GM18505 (cell line): ENCODE data around the gene DNAJC1.

Experiments used
- ATAC-seq: cut with Tn5 transposase; IDR thresholded peaks from one replicate; pipeline ENCODE4 v1.9.1; 2021; ENCODE audit not compliant: unreplicated experiment
- POLR2A ChIP-seq: IDR thresholded peaks from 4 replicates; pipeline ENCODE4 v1.6.1; 2011; ENCODE audit warnings: borderline replicate concordance; ENCODE audit not compliant: insufficient read depth, insufficient read length; ENCODE audit errors: extremely low read depth

DNAJC1 gene

GRCh38 chr10:21959998-21960397 is 43.5 kb downstream of the DNAJC1 start:
- no peak for TF ChIP-seq POLR2A
- ATAC-seq: no peak

DNA sequence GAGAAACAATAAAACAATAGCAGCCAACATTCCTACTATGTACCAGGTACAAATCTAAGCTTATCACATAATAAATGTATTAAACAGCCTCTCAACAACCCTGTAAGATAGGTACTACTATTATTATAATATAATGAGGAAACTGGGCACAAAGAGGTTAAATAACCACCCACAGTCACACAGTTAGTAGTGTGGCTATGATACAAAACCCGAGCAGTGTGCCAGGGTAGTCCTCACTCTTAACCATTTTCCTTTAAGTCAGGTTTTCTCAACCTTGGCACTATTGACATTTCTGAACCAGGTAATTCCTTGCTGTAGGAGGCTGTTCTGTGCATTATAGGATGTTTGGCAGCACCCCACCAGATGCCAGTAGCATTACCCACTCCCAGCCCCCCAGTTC is 48.8 kb downstream of the DNAJC1 start:
- no peak for TF ChIP-seq POLR2A
- ATAC-seq: no peak

- TF ChIP-seq POLR2A: no peak
- no peak for ATAC-seq
Measured at GRCh38 chr10:21954132-21954531, 49.4 kb downstream of the DNAJC1 start.

- TF ChIP-seq POLR2A: no peak
- ATAC-seq: no peak
Measured at GRCh38 chr10:21953585-21954057, 49.9 kb downstream of the DNAJC1 start.

DNA sequence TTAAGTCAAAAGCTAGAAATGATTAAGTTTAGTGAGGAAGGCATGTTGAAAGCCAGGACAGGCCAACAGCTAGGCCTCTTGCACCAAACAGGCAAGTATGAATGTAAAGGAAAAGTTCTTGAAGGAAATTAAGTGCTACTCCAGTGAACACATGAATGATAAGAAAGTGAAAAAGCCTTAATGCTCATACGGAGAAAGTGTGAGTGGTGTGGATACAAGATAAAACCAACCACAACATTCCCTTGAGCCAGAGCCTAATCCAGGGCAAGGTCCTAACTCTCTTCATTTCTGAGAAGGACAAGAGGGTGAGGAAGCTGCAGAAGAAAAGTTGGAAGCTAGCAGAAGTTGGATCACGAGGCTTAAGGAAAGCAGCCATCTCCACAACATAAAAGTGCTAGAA is 53.0 kb downstream of the DNAJC1 start:
- TF ChIP-seq POLR2A: no peak
- no peak for ATAC-seq

DNA sequence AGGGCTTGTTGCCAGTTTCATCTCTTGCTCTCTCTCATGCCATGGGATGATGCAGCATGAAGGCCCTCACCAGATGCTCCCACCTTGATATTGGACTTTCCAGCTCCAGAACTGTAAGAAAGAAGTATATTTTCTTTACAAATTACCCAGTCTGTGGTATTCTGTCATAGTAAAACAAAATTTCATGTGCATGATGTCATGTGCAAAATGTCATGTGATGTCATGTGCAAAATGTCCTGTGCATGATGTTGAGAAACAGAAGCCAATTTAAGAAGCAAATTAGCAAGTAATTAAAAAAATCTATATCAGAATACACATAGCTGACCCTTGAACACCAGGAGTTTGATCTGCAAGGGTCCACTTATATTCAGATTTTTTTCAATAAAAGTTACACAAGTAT is 56.6 kb downstream of the DNAJC1 start:
- no peak for TF ChIP-seq POLR2A
- no peak for ATAC-seq

- no peak for ATAC-seq
- no peak for TF ChIP-seq POLR2A
Measured at GRCh38 chr10:21944727-21945386, 58.7 kb downstream of the DNAJC1 start.

DNA sequence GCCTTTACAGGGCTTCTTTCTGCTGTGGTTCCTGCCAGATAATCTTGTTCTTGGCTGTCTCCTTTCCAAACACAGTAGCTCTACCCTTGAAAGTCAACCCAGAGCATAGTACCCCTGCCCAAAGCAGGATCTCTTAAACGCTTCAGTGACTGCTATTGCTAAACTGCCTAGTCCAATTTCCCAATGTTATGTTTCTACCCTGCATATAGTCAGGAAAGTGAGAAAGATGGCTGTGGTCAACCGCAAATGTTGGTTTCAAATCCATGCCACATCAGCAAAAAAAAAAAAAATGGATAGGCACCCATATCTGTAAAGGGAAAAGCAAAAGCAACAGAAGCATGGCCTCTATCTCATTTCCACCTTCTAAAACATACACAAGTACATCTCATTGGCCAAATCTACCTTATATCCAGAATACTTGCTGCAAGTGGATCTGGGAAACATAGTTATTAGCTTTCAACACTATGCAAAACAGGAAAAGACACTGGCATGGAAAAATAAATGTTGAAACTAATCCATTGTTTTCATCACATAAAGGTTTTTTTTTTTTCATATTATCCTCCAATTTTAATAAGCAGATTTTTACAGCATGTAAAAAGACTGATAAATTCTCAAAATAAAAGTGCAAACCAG is 59.8 kb downstream of the DNAJC1 start:
- TF ChIP-seq POLR2A: no peak

GRCh38 chr10:21935439-21936023 is 68.0 kb downstream of the DNAJC1 start:
- TF ChIP-seq POLR2A: no peak
- no peak for ATAC-seq

More for the DNA sequence above, 59.8 kb downstream of the DNAJC1 start:
- ATAC-seq: no peak

DNA sequence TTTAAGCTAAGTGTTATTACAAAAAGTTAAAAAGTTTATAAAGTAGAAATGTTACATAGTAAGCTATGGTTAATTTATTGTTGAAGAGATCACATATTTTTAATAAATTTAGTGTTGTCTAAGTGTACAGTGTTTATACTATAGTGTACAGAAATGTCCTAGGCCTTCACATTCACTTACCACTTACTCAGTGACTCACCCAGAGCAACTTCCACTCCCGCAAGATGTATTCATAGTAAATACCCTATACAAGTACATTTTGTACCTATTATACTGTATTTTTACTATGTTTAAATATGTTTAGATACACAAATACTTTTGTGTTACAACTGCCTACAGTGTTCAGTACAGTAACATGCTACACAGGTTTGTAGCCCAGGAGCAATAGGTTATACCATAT is 69.2 kb downstream of the DNAJC1 start:
- no peak for TF ChIP-seq POLR2A

DNA sequence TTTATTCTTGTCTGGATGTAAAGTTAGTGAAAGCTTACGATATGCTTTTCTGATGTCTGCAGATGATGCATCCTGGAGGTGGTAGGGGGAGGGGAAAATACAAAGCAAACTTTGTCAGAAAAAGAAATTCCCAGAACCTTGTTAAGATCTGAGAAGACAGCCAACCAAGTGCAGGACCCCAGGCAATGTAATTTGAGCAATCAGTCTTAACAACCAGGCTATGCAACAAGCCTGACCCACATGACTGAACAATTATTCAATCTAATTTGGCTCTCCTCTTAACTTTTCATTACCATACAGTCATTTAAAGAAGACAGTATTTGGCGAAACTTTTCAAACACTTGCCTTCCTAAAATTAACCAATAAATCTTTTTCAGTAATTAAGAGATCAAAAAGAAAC is 74.5 kb downstream of the DNAJC1 start:
- ATAC-seq: no peak
- no peak for TF ChIP-seq POLR2A

More for the DNA sequence above, 69.2 kb downstream of the DNAJC1 start:
- ATAC-seq: no peak

- no peak for ATAC-seq
- no peak for TF ChIP-seq POLR2A
Measured at GRCh38 chr10:21927631-21928353, 75.7 kb downstream of the DNAJC1 start.

DNA sequence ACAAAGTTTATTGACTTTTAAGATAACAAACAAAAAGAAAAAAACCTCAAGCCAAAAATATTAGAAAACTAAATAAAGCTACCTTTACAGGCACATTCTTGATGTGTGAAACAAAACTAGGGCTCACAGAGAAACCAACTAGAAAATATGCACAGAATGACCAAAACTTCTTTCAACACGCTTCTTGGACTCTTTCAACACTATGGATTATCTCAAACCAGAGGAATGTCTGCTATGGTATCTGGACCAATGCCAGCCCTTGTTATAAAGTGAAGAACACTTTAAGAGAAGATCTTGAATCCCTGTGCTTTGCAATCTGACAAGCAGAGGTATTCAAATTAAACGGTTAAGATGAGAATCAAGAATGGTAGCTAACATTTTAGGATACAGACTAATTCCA is 76.6 kb downstream of the DNAJC1 start:
- no peak for ATAC-seq
- TF ChIP-seq POLR2A: no peak
